Measurements from ENCODE around the gene PTPRG.

GRCh38 chr3:61926923-61927322 is 365.6 kb downstream of the PTPRG start:
- TF ChIP-seq CTCF (IDR thresholded peaks at IDR 0.05; ENCODE audit: low read depth, low read length) (no peak), EZH2phosphoT487 (IDR thresholded peaks at IDR 0.05; ENCODE audit: low read depth) (no peak)

Data from OCI-LY3 (cell line).